CD4-positive, alpha-beta T cell treated with Interleukin-15 for 4 hours (primary cell): Measurements from ENCODE around the gene FXYD6.
A peak's percentile ranks its signal among the peaks of the same experiment; 100 is the strongest.

Experiments used
- DNase-seq: peaks from one replicate; pipeline ENCODE4 v3.0.0-alpha.2; 2020; ENCODE audit warnings: low spot score

Gene FXYD6

DNA sequence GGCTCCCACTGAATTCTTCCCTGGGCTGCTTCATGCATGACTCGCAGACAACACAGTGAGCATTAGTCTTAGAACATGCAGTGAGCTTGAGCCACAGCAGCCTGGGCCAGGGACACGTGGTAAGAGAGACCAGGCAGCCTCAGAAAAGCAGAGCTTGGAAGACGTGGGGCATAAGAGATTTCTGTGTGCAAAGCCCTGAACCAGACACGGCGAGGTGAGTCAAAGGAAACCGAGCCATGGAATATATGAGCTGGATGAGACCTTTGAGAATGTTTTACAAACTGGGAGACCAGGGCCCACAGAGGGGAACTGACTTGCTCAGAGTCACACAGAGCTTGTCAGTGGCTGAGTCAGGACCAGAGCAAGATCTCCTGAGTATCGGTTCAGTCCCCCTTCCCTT lies 8.5 kb upstream of the FXYD6 start:
- no peak for DNase-seq

DNA sequence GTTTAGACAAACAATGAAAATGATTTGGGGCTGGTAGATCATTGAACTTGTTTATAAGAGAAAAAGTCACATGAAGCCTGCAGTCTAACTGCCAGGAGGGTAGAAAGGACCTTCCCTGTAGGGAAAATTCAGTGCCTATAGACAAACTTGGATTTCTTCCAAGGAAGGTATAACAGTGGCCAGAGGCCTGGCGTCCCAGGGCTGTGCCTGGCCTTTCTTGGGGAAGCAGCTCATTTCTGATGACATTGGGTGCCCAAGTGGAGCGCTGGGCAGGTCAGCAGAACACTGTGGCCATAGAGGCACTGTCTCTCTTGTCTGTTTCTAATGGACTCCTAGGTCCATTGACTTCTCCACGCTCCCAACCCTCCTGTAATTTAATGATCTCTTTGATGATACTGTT lies 6.6 kb upstream of the FXYD6 start:
- no peak for DNase-seq

- no peak for DNase-seq
Measured at GRCh38 chr11:117882311-117882905, 6.0 kb upstream of the FXYD6 start.

DNA sequence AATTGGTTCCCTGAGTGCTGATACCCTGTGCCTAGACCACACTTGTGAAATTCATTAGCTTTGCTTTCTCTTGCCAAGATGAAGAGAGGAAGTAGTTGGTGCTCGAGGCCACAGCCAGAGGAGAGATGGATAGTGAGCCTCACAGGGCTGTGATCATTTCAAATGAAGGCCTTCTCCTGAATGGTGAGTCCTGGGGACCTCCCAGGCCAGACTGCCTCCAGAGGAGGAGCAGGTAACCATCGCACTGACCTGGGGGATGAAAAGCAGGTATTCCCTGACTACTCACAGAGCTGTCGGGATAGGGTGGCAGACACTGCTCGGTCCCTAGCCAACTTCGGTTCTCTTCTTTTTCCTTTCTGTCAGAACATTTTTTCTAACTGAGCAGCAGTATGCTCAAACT lies 4.8 kb upstream of the FXYD6 start:
- DNase-seq = no peak

- no peak for DNase-seq
Measured at GRCh38 chr11:117879516-117880480, 3.3 kb upstream of the FXYD6 start.

DNA sequence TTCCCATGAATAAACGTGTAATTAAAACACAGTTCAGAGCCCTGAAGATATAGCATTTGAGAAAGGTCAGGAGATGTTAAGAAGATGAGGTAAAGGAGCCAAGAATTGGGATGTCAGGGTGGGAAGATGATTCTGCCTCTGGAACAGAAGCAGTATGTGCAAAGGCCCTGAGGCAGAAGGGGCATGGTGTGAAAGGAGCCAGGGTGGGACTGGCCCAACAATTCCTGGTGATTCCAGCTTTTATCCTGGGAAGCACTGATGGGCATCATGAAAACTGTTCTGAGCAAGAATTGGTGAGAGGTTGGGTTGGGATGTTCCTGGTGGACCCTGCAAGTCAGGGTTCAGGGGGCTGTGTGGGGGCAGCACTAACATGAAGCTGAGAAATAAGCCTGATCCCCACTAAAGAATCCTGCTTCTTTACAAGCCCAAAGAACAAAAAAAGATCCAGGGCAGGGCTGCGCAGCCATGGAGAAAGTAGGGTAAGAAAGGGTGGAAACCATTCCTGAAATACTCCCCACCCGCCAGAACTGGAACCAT lies 2.5 kb upstream of the FXYD6 start:
- no peak for DNase-seq

GRCh38 chr11:117878314-117878938 lies 2.0 kb upstream of the FXYD6 start:
- no peak for DNase-seq

DNA sequence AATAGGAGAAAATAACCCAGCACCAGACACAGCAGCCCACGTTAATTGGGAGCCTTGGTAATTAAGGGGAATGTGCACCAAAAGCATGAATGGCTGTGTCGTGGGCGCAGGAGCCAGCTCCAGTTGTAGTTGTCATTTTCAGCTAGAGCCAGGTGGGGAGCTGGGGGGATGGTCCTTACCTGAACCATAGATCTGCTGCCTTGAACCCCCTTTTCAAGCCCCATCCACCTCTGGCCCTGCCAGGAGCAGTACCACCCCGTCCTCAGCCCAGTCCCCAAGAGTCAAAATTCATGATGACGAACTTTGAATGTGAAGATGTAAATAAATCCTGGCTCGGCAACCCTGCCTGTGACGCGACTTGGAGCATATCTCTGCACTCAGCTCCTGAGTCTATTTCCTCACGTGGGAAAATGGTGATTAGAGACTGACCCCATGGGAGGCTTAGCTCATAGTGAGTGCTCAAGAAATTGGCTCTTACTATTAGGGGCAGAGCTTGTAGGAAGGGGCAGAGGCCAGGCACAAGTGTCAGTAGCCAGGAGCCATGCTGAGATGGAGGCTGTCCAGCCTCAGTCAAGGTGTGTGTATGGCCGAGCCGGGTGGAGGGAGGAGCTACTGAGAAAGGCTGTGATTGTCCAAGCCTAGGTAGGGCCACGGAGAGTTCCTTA lies 794 bp upstream of the FXYD6 start:
- no peak for DNase-seq

GRCh38 chr11:117876059-117876340 lies 458 bp downstream of the FXYD6 start:
- DNase-seq = no peak

DNA sequence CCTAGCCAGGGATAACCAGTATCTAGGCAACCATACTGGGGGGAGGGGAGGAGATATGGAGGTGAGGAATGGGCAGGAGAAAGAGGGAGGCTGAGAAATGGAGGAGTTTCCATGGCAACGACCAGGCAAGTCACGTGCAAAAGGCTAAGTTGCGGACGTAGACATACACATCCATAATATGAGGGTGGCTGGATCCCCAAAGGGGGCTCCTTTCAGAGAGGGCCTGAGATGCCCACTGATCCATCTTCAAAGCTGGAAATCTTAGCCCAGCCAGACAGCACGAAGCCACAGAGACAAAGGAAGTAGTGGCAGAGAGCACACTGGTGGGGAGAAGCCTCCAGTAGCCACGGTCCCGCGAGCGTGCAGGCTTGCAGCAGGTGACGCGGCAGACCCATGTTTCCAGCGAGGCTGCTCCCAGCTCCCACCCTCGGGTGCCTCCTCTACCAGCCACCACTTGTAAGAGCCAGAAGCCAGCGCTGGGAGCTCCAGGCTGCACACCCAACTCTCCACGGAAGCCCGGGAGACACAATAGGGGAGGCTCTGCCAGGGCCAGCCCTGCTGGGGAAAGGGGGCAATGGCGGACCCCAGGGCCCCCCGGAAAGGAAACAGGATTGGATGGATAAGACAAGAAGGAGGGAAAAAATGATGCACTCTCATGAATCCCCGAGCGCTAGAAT lies 938 bp downstream of the FXYD6 start:
- DNase-seq = peak; percentile 14

DNA sequence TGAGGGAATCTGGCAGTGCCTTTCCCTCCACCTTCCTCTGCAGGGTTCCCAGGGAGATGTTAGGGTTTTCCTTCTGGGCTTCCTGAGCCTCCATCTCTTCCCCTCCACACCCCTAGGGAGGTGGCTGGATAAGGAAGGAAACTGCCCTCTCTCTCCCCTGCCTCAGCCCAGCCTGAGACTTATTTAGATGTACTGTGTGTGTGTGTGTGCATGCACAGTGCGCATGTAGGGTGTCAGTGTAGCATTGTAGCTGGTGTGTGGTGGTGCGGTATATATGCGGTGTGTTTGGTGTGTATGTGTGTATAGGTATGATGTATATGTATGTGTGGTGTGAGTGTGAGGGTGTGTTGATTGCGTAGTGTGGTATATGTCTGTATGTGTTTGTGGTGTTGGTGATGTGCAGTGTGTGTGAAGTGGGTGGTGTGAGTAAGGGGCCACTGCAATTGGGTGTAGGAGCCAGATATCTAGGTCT lies 1.5 kb downstream of the FXYD6 start:
- no peak for DNase-seq

DNA sequence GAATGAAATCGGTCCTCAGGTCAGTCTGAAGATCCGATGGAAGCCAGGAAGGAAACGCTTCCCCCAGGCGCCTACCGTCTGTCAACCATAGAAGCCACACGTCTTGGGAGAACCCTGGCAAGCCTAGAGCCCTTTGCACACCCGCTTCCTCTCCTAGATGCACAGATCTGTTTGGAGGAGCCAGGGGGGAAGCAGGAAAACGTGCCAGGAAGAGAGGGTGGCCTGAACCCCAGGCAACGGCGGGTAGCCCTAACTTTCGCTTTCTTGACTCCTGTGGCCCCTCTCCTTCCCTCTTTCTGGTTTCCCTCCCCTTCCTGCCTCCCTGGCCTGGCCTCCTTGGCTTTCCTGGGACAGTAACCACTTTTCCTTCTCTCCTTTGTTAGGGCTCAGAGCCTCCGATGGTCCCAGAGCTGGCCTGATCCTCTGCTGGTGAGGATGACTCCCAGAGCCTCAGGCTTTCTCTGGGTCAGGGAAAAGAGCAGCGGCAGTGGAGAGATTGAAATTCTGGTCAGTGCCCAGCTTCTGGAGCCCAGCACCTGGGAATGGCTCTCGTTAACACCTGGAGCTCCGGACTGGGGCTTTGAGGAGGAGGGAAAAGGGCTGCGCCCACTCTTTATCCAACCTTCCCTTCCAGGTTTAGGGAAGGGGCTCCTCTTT lies 2.1 kb downstream of the FXYD6 start:
- DNase-seq = no peak

DNA sequence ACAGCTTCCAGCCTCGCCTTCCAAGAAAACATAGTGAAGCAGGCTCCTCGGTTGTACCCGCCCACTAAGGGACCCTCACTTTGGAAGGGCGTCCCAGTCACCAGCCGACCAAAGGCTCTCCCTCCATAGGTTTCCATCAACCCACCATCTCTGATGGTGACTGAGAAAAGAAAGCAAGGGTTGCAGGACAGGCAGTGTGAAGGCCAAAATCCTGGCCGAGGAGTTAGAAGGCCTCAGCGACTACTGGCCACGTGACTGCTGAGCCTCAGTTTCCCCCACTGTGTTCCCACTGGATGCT lies 2.7 kb downstream of the FXYD6 start:
- no peak for DNase-seq

GRCh38 chr11:117872975-117873827 lies 3.3 kb downstream of the FXYD6 start:
- no peak for DNase-seq

GRCh38 chr11:117872420-117872961 lies 4.0 kb downstream of the FXYD6 start:
- no peak for DNase-seq

DNA sequence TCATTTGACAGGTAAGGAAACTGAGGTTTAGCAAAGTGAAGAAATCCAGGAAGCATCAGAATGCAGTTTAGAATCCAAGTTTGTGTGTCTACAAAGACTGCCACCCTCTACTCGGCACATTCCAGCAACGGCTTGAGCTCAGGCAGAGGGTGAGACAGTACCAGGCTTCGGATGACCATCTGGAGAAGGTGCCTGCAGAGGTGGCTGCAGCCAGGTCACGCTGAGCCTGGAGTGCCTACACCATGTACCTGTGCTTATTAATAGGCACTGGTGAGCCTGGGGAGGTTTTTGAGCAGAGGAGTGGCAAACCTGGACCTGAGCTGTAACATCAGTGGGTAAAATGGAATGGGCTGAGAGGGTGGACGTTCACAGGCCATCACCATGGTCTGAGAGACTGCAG lies 4.7 kb downstream of the FXYD6 start:
- DNase-seq = no peak

- no peak for DNase-seq
Measured at GRCh38 chr11:117871160-117871559, 5.3 kb downstream of the FXYD6 start.

DNA sequence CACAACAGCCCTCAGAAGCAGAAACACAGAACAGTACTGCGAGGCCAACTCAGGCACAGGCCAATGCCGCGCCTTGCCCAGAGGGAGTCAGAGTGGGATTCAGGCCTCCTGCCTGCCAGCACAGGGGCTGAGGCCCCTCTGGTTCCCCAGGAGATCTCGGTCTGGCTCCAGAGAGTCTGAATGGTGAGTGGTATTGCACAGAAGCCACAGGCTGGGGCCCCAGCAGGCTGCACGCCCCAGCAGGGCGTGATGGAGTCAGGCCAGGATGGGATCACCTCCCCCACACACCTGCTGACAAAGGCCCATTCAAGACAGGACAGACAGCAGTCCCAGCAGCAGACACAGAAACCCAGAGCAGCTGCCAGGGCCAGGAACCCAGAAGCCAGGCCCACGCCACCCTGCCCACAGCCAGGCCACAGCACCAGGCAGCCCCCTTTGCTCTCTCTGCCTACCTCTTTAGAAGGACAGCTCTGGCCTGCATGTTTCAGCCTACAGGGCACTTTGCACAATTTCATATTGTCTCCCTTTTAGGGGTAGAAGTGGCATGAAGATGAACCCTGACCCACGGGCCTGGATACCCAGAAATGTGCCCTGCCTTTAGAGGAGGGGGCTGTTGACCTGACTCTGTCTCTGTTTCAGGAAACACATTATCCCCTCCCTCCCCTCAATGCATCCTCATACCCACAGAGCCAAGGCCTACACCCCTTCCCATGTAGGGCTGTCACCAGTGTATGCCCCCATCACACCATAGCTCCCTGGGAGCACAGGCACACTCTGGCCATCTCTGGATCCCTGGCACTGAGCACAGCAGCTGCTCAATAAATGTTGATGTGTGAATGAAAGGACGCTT lies 6.1 kb downstream of the FXYD6 start:
- no peak for DNase-seq

GRCh38 chr11:117869604-117870003 lies 6.9 kb downstream of the FXYD6 start:
- no peak for DNase-seq
